Measurements from ENCODE around the gene CRTC1. TPM values are rescaled to one million over a fixed set of nuclear protein-coding genes. Genes with fewer than 3 reads are reported as not detected.

CRTC1 gene
- total RNA-seq, 1 donor from 2014 or later = 15.5 TPM

DNA sequence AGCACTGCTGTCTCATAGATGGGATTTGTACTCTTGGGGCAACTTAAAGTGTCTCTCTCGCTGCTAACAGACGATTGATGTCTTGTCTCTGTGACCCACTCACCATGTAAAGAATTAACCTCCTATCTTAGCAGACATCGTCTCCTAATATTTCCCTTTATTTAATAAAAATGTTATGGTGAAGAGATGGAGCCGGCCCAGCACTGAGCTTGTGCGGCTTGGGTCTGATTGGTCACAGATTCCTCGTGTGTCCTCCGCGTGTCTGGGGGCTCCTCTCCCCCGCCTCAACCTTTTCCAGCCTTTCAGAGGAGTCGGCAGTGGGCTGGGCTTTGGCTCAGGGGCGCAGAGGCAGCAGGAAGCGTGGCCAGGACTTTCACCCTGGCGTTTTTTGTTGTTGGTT lies 13.2 kb upstream of the CRTC1 start:
- ChIA-PET CTCF (interaction anchor here (0.7 kb wide), 1 partner anchor 165 kb away, joined by 3 read pairs; no protein-coding TSS in a partner anchor), POLR2A (no interaction called here)
- H3K27ac Mint-ChIP-seq = no peak overlapping the region
- H3K4me1 Mint-ChIP-seq = peaks cover 10% of the 10 kb centered on the region
- DNase-seq = no peak
- intact Hi-C loops (cut with micrococcal nuclease) = loop anchor here (10.0 kb wide), 1 partner anchor 216 kb away; no protein-coding TSS in a partner anchor
- no peaks in the 10 kb centered on the region for H3K9me3 Mint-ChIP-seq
- ATAC-seq (ENCODE audit: low read depth) = no peak
- H3K36me3 Mint-ChIP-seq (ENCODE audit: low read depth) = peaks cover 32% of the 10 kb centered on the region
- no peaks in the 10 kb centered on the region for H3K27me3 Mint-ChIP-seq
- TF ChIP-seq, protein P1, sequence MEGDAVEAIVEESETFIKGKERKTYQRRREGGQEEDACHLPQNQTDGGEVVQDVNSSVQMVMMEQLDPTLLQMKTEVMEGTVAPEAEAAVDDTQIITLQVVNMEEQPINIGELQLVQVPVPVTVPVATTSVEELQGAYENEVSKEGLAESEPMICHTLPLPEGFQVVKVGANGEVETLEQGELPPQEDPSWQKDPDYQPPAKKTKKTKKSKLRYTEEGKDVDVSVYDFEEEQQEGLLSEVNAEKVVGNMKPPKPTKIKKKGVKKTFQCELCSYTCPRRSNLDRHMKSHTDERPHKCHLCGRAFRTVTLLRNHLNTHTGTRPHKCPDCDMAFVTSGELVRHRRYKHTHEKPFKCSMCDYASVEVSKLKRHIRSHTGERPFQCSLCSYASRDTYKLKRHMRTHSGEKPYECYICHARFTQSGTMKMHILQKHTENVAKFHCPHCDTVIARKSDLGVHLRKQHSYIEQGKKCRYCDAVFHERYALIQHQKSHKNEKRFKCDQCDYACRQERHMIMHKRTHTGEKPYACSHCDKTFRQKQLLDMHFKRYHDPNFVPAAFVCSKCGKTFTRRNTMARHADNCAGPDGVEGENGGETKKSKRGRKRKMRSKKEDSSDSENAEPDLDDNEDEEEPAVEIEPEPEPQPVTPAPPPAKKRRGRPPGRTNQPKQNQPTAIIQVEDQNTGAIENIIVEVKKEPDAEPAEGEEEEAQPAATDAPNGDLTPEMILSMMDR (IDR thresholded peaks at IDR 0.05) = no peak
- no peak overlapping the region for H3K4me3 Mint-ChIP-seq

DNA sequence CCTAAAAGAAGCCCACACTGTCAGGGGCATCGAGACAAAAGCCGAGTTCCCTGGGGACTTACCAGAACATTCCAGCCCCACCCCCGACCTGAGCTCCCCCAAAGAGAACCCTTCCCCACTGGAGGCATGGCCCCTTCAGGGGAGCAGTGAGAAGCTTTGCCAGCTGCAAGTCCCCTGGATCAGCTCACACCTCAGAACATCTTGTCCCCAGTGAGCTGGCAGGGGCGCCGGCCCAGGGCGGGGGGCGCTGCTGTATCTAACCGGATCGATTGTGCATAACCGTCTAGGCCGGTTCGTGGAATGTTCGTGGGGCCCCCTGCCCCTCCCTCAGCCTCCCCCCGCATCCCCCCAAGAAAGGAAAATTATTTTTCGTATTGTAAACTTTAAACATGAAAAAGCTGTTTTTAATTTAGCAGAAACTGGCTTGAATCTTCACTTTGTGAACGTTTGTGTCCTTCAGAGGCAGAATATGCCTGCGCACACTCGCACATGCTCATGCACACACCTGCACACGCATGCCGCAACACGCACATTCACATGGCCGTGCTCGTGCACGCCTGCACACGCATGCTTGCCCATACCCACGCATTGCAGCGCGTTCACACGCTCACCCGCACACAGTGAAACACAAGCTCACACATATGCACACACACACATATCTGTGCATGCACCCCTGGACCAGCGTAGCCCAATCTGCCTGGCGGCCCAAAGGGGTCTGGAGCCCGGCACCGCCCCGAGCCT lies 12.0 kb upstream of the CRTC1 start:
- intact Hi-C loops (cut with micrococcal nuclease) = loop anchor here (10.0 kb wide), 1 partner anchor 217 kb away; no protein-coding TSS in a partner anchor
- H3K27me3 Mint-ChIP-seq = no peaks in the 10 kb centered on the region
- H3K36me3 Mint-ChIP-seq (ENCODE audit: low read depth) = peaks cover 32% of the 10 kb centered on the region
- ATAC-seq (ENCODE audit: low read depth) (no peak), DNase-seq (no peak)
- peaks cover 3% of the 10 kb centered on the region for H3K4me1 Mint-ChIP-seq
- no peak overlapping the region for H3K27ac Mint-ChIP-seq
- H3K9me3 Mint-ChIP-seq = no peaks in the 10 kb centered on the region
- ChIA-PET CTCF (no interaction called here), POLR2A (interaction anchor here (0.6 kb wide), 2 partner anchors 13 to 82 kb away, joined by 4 to 5 read pairs; no protein-coding TSS in a partner anchor)
- no peak overlapping the region for H3K4me3 Mint-ChIP-seq
- TF ChIP-seq, protein P1 (IDR thresholded peaks at IDR 0.05) = no peak

- intact Hi-C loops (cut with micrococcal nuclease) = loop anchor here (10.0 kb wide), 1 partner anchor 217 kb away; no protein-coding TSS in a partner anchor
- CTCF ChIA-PET = no interaction called here
Measured at GRCh38 chr19:18672044-18672451, 11.4 kb upstream of the CRTC1 start.

GRCh38 chr19:18672606-18673337 lies 10.7 kb upstream of the CRTC1 start:
- ATAC-seq (ENCODE audit: low read depth) = no peak
- no peak overlapping the region for H3K27ac Mint-ChIP-seq
- peaks cover 27% of the 10 kb centered on the region for H3K36me3 Mint-ChIP-seq (ENCODE audit: low read depth)
- intact Hi-C loops (cut with micrococcal nuclease) = loop anchor here (10.0 kb wide), 1 partner anchor 218 kb away; no protein-coding TSS in a partner anchor
- H3K27me3 Mint-ChIP-seq = peaks cover 2% of the 10 kb centered on the region
- ChIA-PET POLR2A (interaction anchor here (0.7 kb wide), 1 partner anchor 95 kb away, joined by 4 read pairs; no protein-coding TSS in a partner anchor), CTCF (no interaction called here)
- H3K9me3 Mint-ChIP-seq = no peaks in the 10 kb centered on the region
- TF ChIP-seq, protein P1 (IDR thresholded peaks at IDR 0.05) = no peak
- DNase-seq = no peak
- H3K4me1 Mint-ChIP-seq = no peaks in the 10 kb centered on the region
- H3K4me3 Mint-ChIP-seq = no peak overlapping the region

More at GRCh38 chr19:18672044-18672451, 11.4 kb upstream of the CRTC1 start:
- ATAC-seq (ENCODE audit: low read depth) (no peak), DNase-seq (no peak)
- peaks cover 32% of the 10 kb centered on the region for H3K36me3 Mint-ChIP-seq (ENCODE audit: low read depth)
- no peaks in the 10 kb centered on the region for H3K9me3 Mint-ChIP-seq
- POLR2A ChIA-PET = interaction anchor here (0.6 kb wide), 2 partner anchors 13 to 82 kb away, joined by 4 to 5 read pairs; no protein-coding TSS in a partner anchor
- H3K4me1 Mint-ChIP-seq = no peaks in the 10 kb centered on the region
- TF ChIP-seq, protein P1 (IDR thresholded peaks at IDR 0.05) = no peak
- no peak overlapping the region for H3K27ac Mint-ChIP-seq
- no peak overlapping the region for H3K4me3 Mint-ChIP-seq
- H3K27me3 Mint-ChIP-seq = no peaks in the 10 kb centered on the region

- Mint-ChIP-seq H3K36me3 (ENCODE audit: low read depth) (peaks cover 11% of the 10 kb centered on the region), H3K27me3 (peaks cover 2% of the 10 kb centered on the region), H3K27ac (no peak overlapping the region), H3K9me3 (no peaks in the 10 kb centered on the region), H3K4me1 (no peaks in the 10 kb centered on the region), H3K4me3 (no peak overlapping the region)
- no peak for ATAC-seq (ENCODE audit: low read depth)
- TF ChIP-seq, protein P1 (IDR thresholded peaks at IDR 0.05) = no peak
- POLR2A ChIA-PET = interaction anchor here (0.5 to 0.7 kb wide), 2 partner anchors 116 to 202 kb away, joined by 3 to 4 read pairs; no protein-coding TSS in a partner anchor
- DNase-seq = no peak
- intact Hi-C loops (cut with micrococcal nuclease) = loop anchor here (1.0 to 10.0 kb wide), 2 partner anchors 80 to 220 kb away; no protein-coding TSS in a partner anchor
- CTCF ChIA-PET = no interaction called here
Measured at GRCh38 chr19:18674616-18675015, 8.9 kb upstream of the CRTC1 start.
